HepG2 (cell line): ENCODE results near the gene ASTN2. TPM values are rescaled to one million over a fixed set of nuclear protein-coding genes. Genes with fewer than 3 reads are reported as not detected.

Experiments used
- ATAC-seq: fragments of 200-7000 bp; cut with Tn5 transposase; 3 replicates; pipeline ENCODE4 v1.9.1; 2020; ENCODE audit warnings: mild to moderate bottlenecking, moderate library complexity
- BruUV-seq: library from RNA; stranded (reverse); fragments of 400-500 nt; replicated peaks from 2 replicates; lab custom pipeline; 2021; lab: Mats Ljungman, UMichigan
- CTCF ChIA-PET: fragments of 300-600 bp; formaldehyde crosslinking; extraction: SDS; loops from one replicate; lab custom pipeline; 2021; ENCODE audit warnings: low total read pairs, inconsistent platforms, low intra/inter-chr PET ratio; lab: Yijun Ruan, JAX
- POLR2A ChIA-PET: fragments of 350-600 bp; sonication (Branson Sonifier 250); formaldehyde crosslinking; loops from one replicate; lab custom pipeline; 2020; ENCODE audit warnings: antibody characterized with exemption, inconsistent platforms; lab: Yijun Ruan, JAX
- DNase-seq: peaks from one replicate; pipeline ENCODE4 v3.0.0-alpha.2; 2015; ENCODE audit warnings: low spot score
- FAIRE-seq: peaks from 3 replicates; lab custom pipeline; 2011; peaks lifted over from hg19 to GRCh38; lab: Jason Lieb, UNC
- H2AFZ ChIP-seq: one replicate; pipeline ENCODE4 v1.6.1; 2011; ENCODE audit warnings: low read length, inconsistent platforms
- H3K27ac ChIP-seq: fragments of 300-600 bp; 3 replicates; pipeline ENCODE4 v1.8.0; 2011; ENCODE audit warnings: mixed run types, mild to moderate bottlenecking, mixed read lengths, low read length, inconsistent platforms; ENCODE audit not compliant: insufficient read depth; ENCODE audit errors: extremely low read length
- H3K27me3 ChIP-seq, 2 experiments: fragments of 200-600 bp in 1 of 2; 2 replicates in 1 of 2; 3 replicates in 1 of 2; pipeline versions ENCODE4 v1.6.0 to v1.8.0; 2011; ENCODE audit warnings: low read length in 2 of 2, mild to moderate bottlenecking in 2 of 2, moderate library complexity in 2 of 2, inconsistent platforms in 1 of 2; ENCODE audit not compliant: insufficient read depth in 2 of 2, control insufficient read depth in 1 of 2
- H3K36me3 ChIP-seq, 2 experiments: fragments of 200-600 bp in 1 of 2; replicated peaks in 1 of 2; 2 replicates in 1 of 2; 3 replicates in 1 of 2; pipeline versions ENCODE4 v1.5.1 to v1.8.0; 2011; ENCODE audit warnings: low read length in 2 of 2, inconsistent platforms in 1 of 2; ENCODE audit not compliant: insufficient read depth in 2 of 2, control insufficient read depth in 1 of 2
- H3K4me1 ChIP-seq: 2 replicates; pipeline ENCODE4 v1.5.1; 2012; ENCODE audit warnings: low read length, inconsistent platforms; ENCODE audit not compliant: insufficient read depth
- H3K4me2 ChIP-seq: 2 replicates; pipeline ENCODE4 v1.6.0; 2011; ENCODE audit warnings: low read depth, low read length, inconsistent platforms
- H3K4me3 ChIP-seq, 3 experiments: fragments of 200-600 bp in 1 of 3; sonication (generic), shearing (Covaris generic) in 1 of 3; replicated peaks in 1 of 3; 2 replicates each; pipeline ENCODE4 v1.5.1; 2011 to 2016; ENCODE audit warnings: low read length in 3 of 3, inconsistent platforms in 2 of 3, low read depth in 2 of 3, mild to moderate bottlenecking in 2 of 3, control low read depth in 1 of 3, mixed read lengths in 1 of 3; ENCODE audit not compliant: insufficient read depth in 1 of 3
- H3K79me2 ChIP-seq: one replicate; pipeline ENCODE4 v1.6.1; 2011; ENCODE audit warnings: low read length, inconsistent platforms; ENCODE audit not compliant: insufficient read depth
- H3K9ac ChIP-seq: 2 replicates; pipeline ENCODE4 v1.6.0; 2011; ENCODE audit warnings: mild to moderate bottlenecking, low read depth, low read length, inconsistent platforms; ENCODE audit not compliant: insufficient read depth
- H3K9me3 ChIP-seq: 2 replicates; pipeline ENCODE4 v1.5.1; 2012; ENCODE audit warnings: mild to moderate bottlenecking, low read length
- H4K20me1 ChIP-seq: 2 replicates; pipeline ENCODE4 v1.6.0; 2011; ENCODE audit warnings: inconsistent platforms, mild to moderate bottlenecking, low read length, moderate library complexity; ENCODE audit not compliant: insufficient read depth
- DNMT3B ChIP-seq: conservative IDR thresholded peaks from 2 replicates; pipeline ENCODE4 v1.6.1; 2016; ENCODE audit warnings: missing biosample characterization, control low read depth
- ETV6 ChIP-seq: sonication (generic); formaldehyde crosslinking; conservative IDR thresholded peaks from 2 replicates; pipeline ENCODE4 v1.4.0; 2020; ENCODE audit warnings: missing genetic modification reagents
- GABPB1 ChIP-seq: IDR thresholded peaks from 2 replicates; pipeline ENCODE4 v1.6.1; 2016; ENCODE audit warnings: mild to moderate bottlenecking, missing genetic modification reagents, moderate library complexity, missing compliant biosample characterization
- MIER3 ChIP-seq: IDR thresholded peaks from 2 replicates; pipeline ENCODE4 v1.6.1; 2016; ENCODE audit warnings: missing compliant biosample characterization, borderline replicate concordance
- PAWR ChIP-seq: sonication (generic); formaldehyde crosslinking; IDR thresholded peaks from 2 replicates; pipeline ENCODE4 v1.4.0; 2020; ENCODE audit warnings: missing genetic modification reagents, mild to moderate bottlenecking, borderline replicate concordance
- PLRG1 ChIP-seq: fragments of 450-650 bp; conservative IDR thresholded peaks from 2 replicates; pipeline ENCODE4 v1.6.1; 2016
- REXO4 ChIP-seq: sonication (generic); formaldehyde crosslinking; IDR thresholded peaks from 2 replicates; pipeline ENCODE4 v1.8.0; 2022; ENCODE audit warnings: missing genetic modification reagents, mild to moderate bottlenecking, borderline replicate concordance
- SUZ12 ChIP-seq: fragments of 150-350 bp; IDR thresholded peaks from 2 replicates; pipeline ENCODE4 v1.6.1; 2014; ENCODE audit warnings: low read depth, low read length
- ZMAT3 ChIP-seq: sonication (generic); formaldehyde crosslinking; conservative IDR thresholded peaks from 2 replicates; pipeline ENCODE4 v1.7.0; 2021; ENCODE audit warnings: missing genetic modification reagents
- ZMYM4 ChIP-seq: sonication (generic); formaldehyde crosslinking; IDR thresholded peaks from 2 replicates; pipeline ENCODE4 v1.8.1; 2023; ENCODE audit warnings: mild to moderate bottlenecking, missing genetic modification reagents
- ZNF34 ChIP-seq: sonication (generic); formaldehyde crosslinking; IDR thresholded peaks from 2 replicates; pipeline ENCODE4 v1.4.0; 2020; ENCODE audit warnings: mild to moderate bottlenecking, missing genetic modification reagents, borderline replicate concordance
- WGBS: methylation state at CpG from one replicate; pipeline ENCODE4 v1.1.6; 2017; ENCODE audit warnings: low lambda C conversion rate; 5-methylcytosine and 5-hydroxymethylcytosine counted together
- in situ Hi-C: cut with HindIII; loops from 2 replicates; pipeline ENCODE4 v1.10.0; 2017; ENCODE audit warnings: low pct_unique_long_range_greater_than_20kb; ENCODE audit not compliant: extremely low pct_ligation_motif_present
- intact Hi-C: fragments of 100-400 bp; cut with micrococcal nuclease; formaldehyde crosslinking; loops from one replicate; pipeline ENCODE4 v1.10.0; 2022; ENCODE audit not compliant: unreplicated experiment
- polyA plus RNA-seq, 8 experiments: library from polyadenylated mRNA; depleted of rRNA in 3 of 8; stranded (reverse) in 7 of 8; unstranded in 1 of 8; fragments of >200 nt; fragmentation: Illumina TruSeq in 4 of 8; extraction: Trizol in 4 of 8; gene quantifications; 2 replicates each; pipeline versions ENCODE4 v1.2.1 to v1.2.3, GENCODE V29; 2011 to 2016; ENCODE audit warnings: low read depth in 4 of 8, missing spikeins in 1 of 8, mixed read lengths in 1 of 8; ENCODE audit not compliant: insufficient read depth in 1 of 8
- total RNA-seq, 5 experiments: library from RNA; depleted of rRNA; stranded (reverse); fragments of >200 nt; fragmentation: Illumina TruSeq; extraction: Trizol; gene quantifications; 2 replicates each; pipeline ENCODE4 v1.2.3, GENCODE V29; 2016; ENCODE audit warnings: low read depth in 1 of 5
- TF ChIP-seq, protein P1 (sequence below): sonication (generic); formaldehyde crosslinking; IDR thresholded peaks from 2 replicates; pipeline ENCODE4 v1.5.0; 2020; ENCODE audit warnings: mild to moderate bottlenecking, missing genetic modification reagents
- TF ChIP-seq, protein P2 (sequence below): sonication (generic); formaldehyde crosslinking; IDR thresholded peaks from 2 replicates; pipeline ENCODE4 v1.5.1; 2020; ENCODE audit warnings: missing genetic modification reagents, mild to moderate bottlenecking, borderline replicate concordance
- TF ChIP-seq, protein P3 (sequence below): IDR thresholded peaks from 2 replicates; pipeline ENCODE4 v1.6.1; 2016
- TF ChIP-seq, protein P4 (sequence below): sonication (generic); formaldehyde crosslinking; IDR thresholded peaks from 2 replicates; pipeline ENCODE4 v1.4.0; 2020; ENCODE audit warnings: missing genetic modification reagents, borderline replicate concordance
- TF ChIP-seq, protein P5 (sequence below): sonication (generic); formaldehyde crosslinking; IDR thresholded peaks from 2 replicates; pipeline ENCODE4 v1.4.0; 2020; ENCODE audit warnings: mild to moderate bottlenecking, low read depth, missing genetic modification reagents

Gene ASTN2
- total and polyA plus RNA-seq, 2 of the 13 experiments (the other 11 are each of a cell fraction or from before 2014, with no cell fraction given): 5.2 to 13.5 TPM

DNA sequence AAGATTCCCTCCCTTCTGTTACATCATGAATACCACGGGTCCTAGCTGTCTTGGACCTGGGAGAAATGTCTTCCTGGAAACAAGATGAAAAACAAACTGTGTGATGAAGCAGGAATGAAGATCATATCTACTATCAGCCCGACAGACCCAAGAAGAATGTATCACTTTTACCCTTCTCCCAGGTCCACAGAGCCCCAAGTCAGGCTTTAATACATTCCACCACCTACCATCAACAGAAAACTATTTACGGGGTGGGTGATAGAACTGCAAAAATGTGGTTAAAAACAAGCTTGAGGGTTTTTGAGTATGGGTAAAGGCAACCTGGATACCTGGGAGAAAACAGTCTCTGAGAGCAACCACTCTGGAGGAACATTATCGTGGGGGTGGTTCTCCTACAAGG is 400.8 kb downstream of the ASTN2 start (continued):
- TF ChIP-seq, protein P1, sequence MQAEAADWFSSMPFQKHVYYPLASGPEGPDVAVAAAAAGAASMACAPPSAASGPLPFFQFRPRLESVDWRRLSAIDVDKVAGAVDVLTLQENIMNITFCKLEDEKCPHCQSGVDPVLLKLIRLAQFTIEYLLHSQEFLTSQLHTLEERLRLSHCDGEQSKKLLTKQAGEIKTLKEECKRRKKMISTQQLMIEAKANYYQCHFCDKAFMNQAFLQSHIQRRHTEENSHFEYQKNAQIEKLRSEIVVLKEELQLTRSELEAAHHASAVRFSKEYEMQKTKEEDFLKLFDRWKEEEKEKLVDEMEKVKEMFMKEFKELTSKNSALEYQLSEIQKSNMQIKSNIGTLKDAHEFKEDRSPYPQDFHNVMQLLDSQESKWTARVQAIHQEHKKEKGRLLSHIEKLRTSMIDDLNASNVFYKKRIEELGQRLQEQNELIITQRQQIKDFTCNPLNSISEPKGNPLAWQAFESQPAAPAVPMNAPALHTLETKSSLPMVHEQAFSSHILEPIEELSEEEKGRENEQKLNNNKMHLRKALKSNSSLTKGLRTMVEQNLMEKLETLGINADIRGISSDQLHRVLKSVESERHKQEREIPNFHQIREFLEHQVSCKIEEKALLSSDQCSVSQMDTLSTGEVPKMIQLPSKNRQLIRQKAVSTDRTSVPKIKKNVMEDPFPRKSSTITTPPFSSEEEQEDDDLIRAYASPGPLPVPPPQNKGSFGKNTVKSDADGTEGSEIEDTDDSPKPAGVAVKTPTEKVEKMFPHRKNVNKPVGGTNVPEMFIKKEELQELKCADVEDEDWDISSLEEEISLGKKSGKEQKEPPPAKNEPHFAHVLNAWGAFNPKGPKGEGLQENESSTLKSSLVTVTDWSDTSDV (CRISPR knock-in tag): no peak
- TF ChIP-seq, protein P2, sequence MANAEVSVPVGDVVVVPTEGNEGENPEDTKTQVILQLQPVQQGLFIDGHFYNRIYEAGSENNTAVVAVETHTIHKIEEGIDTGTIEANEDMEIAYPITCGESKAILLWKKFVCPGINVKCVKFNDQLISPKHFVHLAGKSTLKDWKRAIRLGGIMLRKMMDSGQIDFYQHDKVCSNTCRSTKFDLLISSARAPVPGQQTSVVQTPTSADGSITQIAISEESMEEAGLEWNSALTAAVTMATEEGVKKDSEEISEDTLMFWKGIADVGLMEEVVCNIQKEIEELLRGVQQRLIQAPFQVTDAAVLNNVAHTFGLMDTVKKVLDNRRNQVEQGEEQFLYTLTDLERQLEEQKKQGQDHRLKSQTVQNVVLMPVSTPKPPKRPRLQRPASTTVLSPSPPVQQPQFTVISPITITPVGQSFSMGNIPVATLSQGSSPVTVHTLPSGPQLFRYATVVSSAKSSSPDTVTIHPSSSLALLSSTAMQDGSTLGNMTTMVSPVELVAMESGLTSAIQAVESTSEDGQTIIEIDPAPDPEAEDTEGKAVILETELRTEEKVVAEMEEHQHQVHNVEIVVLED (CRISPR knock-in tag): no peak
- no peak for TF ChIP-seq DNMT3B (CRISPR knock-in tag)

DNA sequence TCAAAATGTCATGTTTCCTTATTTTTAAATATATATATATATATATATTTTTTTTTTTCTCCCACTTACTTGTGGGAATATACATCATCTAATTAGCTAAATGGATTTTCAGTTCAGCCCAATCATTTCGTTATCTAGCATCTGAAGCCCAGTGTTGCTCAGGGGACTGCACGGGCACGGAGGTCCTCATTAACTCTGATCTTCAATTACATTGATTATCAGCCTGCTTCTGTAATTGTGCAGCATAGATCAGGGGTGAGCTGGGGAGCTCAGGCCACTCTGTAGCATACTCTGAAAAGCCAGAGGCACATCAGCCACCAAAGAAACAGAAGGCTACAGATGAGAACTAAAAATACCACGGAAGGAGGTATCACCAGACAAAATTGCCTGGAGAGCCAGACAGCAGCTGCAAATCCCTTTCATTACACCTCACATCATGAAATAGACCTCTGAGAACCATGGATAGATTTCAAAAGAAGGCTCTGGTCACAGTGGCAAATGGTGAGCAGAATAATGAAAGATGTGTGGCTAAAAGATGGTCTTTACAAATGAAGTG is 401.3 kb downstream of the ASTN2 start:
- in situ Hi-C loops: no loop called here
- WGBS: 3% methylated on average over 4 of the region's 4 CpGs

More for the DNA sequence above, 401.3 kb downstream of the ASTN2 start:
- H3K9me3 ChIP-seq: no peaks in the 10 kb centered on the region
- H3K27me3 ChIP-seq: no peaks in the 10 kb centered on the region
- no peak for DNase-seq
- H3K4me2 ChIP-seq: no peak overlapping the region
- BruUV-seq: no TSS peak
- H3K36me3 ChIP-seq: no peaks in the 10 kb centered on the region
- intact Hi-C loops: no loop called here
- ChIA-PET CTCF (no interaction called here), POLR2A (no interaction called here)
- H3K4me1 ChIP-seq: no peaks in the 10 kb centered on the region
- H3K9ac ChIP-seq: no peak overlapping the region
- no peak for FAIRE-seq
- H2AFZ ChIP-seq: no peak overlapping the region
- no peak overlapping the region for H3K4me3 ChIP-seq
- H3K79me2 ChIP-seq: no peaks in the 10 kb centered on the region
- ATAC-seq: no peak
- H3K27ac ChIP-seq: no peak overlapping the region
- no peaks in the 10 kb centered on the region for H4K20me1 ChIP-seq
- no peak for TF ChIP-seq ZMAT3 (CRISPR knock-in tag)
- TF ChIP-seq, protein P3, sequence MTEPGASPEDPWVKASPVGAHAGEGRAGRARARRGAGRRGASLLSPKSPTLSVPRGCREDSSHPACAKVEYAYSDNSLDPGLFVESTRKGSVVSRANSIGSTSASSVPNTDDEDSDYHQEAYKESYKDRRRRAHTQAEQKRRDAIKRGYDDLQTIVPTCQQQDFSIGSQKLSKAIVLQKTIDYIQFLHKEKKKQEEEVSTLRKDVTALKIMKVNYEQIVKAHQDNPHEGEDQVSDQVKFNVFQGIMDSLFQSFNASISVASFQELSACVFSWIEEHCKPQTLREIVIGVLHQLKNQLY (CRISPR knock-in tag): no peak
- TF ChIP-seq, protein P4, sequence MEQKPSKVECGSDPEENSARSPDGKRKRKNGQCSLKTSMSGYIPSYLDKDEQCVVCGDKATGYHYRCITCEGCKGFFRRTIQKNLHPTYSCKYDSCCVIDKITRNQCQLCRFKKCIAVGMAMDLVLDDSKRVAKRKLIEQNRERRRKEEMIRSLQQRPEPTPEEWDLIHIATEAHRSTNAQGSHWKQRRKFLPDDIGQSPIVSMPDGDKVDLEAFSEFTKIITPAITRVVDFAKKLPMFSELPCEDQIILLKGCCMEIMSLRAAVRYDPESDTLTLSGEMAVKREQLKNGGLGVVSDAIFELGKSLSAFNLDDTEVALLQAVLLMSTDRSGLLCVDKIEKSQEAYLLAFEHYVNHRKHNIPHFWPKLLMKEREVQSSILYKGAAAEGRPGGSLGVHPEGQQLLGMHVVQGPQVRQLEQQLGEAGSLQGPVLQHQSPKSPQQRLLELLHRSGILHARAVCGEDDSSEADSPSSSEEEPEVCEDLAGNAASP (CRISPR knock-in tag): no peak
- no peak for TF ChIP-seq ZMYM4 (CRISPR knock-in tag)
- no peak for TF ChIP-seq REXO4 (CRISPR knock-in tag)
- no peak for TF ChIP-seq GABPB1
- TF ChIP-seq PLRG1: no peak
- TF ChIP-seq SUZ12: no peak
- TF ChIP-seq PAWR: no peak
- no peak for TF ChIP-seq ETV6 (CRISPR knock-in tag)
- TF ChIP-seq ZNF34 (CRISPR knock-in tag): no peak
- no peak for TF ChIP-seq MIER3 (CRISPR knock-in tag)
- TF ChIP-seq, protein P5, sequence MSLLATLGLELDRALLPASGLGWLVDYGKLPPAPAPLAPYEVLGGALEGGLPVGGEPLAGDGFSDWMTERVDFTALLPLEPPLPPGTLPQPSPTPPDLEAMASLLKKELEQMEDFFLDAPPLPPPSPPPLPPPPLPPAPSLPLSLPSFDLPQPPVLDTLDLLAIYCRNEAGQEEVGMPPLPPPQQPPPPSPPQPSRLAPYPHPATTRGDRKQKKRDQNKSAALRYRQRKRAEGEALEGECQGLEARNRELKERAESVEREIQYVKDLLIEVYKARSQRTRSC (CRISPR knock-in tag): no peak
